ENCODE results near the gene ZNF524.

- no peak for TF ChIP-seq CTCF (IDR thresholded peaks at IDR 0.05; ENCODE audit: low read length)
- TF ChIP-seq EZH2phosphoT487 (IDR thresholded peaks at IDR 0.05; ENCODE audit: low read length), result no peak
- no peak for TF ChIP-seq EZH2 (optimal IDR thresholded peaks at IDR 0.05; ENCODE audit: low read depth, low read length)
Measured at GRCh38 chr19:55644842-55645511, 44.9 kb downstream of the ZNF524 start.
